ENCODE measurements around the gene KCNAB3. TPM values are rescaled to one million over a fixed set of nuclear protein-coding genes. Genes with fewer than 3 reads are reported as not detected.

The KCNAB3 gene
- total and polyA plus RNA-seq, 4 donors, result 3.2 to 33.6 (median 15.4) TPM

DNA sequence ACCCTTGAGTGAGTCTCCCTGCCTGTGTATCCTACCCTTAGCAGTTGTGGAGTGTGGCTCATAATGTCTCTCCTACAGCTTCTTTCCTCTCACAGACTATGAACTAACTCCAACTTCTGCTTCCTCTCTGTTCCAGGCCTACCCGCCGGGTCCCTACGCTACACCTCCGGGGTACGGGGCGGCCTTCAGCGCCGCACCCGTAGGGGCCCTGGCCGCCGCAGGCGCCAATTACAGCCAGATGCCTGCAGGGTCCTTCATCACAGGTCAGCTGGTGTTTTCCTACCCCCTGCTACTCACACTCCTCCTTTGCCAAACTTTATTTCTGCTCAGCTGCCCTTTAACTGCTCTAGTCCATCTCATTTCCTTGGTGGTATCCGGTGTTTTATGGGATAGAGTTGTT, 18.9 kb downstream of the KCNAB3 start:
- WGBS (ENCODE audit: insufficient coverage), result 95% methylated on average over 12 of the region's 13 CpGs
- Histone ChIP-seq H3K27ac (ENCODE audit: low read depth, low read length) (no peak overlapping the region), H3K9me3 (ENCODE audit: control insufficient read depth, insufficient read depth, low read length) (no peaks in the 10 kb centered on the region), H3K27me3 (ENCODE audit: control insufficient read depth, insufficient read depth, low read length) (no peaks in the 10 kb centered on the region), H3K4me3 (ENCODE audit: low read depth, low read length) (no peak overlapping the region), H3K36me3 (ENCODE audit: control insufficient read depth, insufficient read depth, low read length) (peaks cover 64% of the 10 kb centered on the region), H3K4me1 (ENCODE audit: control insufficient read depth, insufficient read depth, low read length) (peaks cover 10% of the 10 kb centered on the region)
- DNase-seq (ENCODE audit: low read depth in 4 of 6, low spot score in 6 of 6), result no peak

DNA sequence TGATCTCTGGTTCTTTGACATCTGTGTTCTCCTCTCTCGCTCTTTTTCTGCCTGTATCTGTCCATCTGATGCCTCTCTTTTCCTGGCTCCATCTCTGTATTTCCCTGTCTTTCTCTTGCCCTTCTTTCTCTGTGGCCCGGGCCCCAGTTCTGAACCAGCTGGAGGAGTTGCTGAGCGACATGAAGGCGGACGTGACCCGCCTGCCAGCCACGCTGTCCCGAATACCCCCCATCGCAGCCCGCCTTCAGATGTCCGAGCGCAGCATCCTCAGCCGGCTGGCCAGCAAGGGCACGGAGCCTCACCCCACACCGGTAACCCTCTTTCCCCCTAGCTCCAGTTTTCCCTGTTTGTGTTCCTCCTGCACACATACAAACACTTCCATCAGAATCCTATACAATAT, 19.4 kb downstream of the KCNAB3 start:
- H3K27me3 ChIP-seq (ENCODE audit: control insufficient read depth, insufficient read depth, low read length), result no peaks in the 10 kb centered on the region
- H3K9me3 ChIP-seq (ENCODE audit: control insufficient read depth, insufficient read depth, low read length), result no peaks in the 10 kb centered on the region
- WGBS (ENCODE audit: insufficient coverage), result 92% methylated on average over 15 of the region's 15 CpGs
- H3K4me1 ChIP-seq (ENCODE audit: control insufficient read depth, insufficient read depth, low read length), result peaks cover 8% of the 10 kb centered on the region
- no peak overlapping the region for H3K27ac ChIP-seq (ENCODE audit: low read depth, low read length)
- DNase-seq (ENCODE audit: low read depth in 4 of 6, low spot score in 6 of 6), result no peak
- H3K36me3 ChIP-seq (ENCODE audit: control insufficient read depth, insufficient read depth, low read length), result peaks cover 68% of the 10 kb centered on the region
- no peak overlapping the region for H3K4me3 ChIP-seq (ENCODE audit: low read depth, low read length)

DNA sequence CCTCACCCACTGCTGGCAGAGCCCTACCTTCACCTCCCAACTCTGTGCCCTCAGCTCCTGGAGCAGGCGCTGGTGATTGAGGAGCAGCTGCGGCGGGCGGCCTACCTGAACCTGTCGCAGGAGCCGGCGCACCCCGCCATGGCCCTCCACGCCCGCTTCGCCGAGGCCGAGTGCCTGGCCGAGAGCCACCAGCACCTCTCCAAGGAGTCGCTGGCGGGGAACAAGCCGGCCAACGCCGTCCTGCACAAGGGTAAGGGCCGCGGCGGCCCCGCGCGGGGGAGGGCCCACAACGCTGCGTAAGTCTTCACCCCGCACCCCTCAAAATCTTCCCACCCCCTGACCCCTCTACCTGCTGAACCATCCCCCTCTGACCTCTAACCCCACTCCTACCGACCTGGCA, 20.6 kb downstream of the KCNAB3 start:
- WGBS (ENCODE audit: insufficient coverage), result 95% methylated on average over 28 of the region's 29 CpGs
- no peak overlapping the region for H3K27ac ChIP-seq (ENCODE audit: low read depth, low read length)

DNA sequence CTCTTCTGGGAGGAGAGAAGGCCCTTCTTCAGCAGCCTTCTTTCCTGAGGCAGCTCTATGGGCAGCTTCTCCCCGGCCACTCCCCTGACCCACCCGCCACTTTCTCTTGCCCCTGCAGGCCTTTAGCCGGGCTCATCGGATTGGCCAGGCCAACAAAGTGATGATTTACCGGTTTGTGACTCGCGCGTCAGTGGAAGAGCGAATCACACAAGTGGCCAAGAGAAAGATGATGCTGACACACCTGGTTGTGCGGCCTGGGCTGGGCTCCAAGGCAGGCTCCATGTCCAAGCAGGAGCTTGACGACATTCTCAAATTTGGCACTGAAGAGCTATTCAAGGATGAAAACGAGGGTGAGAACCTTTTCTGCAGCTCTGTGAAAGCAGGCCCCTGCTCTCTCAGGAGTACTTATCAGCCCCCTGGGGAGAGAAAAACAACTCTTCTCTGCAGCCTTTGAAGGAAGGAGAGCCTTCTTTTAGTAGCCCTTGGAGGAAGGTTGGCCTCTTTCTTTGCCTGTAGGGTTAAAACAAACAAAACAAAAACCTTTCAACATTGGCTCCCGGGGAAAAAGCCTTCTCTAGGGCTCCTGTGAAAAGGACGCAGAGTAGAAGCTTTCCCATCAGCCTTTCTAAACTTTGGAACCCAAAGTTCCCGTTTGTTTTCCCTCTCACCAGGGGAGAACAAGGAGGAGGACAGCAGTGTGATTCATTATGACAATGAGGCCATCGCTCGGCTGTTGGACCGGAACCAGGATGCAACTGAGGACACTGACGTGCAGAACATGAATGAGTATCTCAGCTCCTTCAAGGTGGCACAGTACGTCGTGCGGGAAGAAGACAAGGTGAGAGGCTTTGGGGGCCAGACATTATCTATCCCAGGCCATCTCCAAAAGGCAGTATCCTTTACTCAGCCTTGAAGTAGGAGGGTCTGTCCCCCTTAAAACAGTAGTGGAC, 26.2 kb downstream of the KCNAB3 start:
- no peaks in the 10 kb centered on the region for H3K9me3 ChIP-seq (ENCODE audit: control insufficient read depth, insufficient read depth, low read length)
- peaks cover 5% of the 10 kb centered on the region for H3K4me1 ChIP-seq (ENCODE audit: control insufficient read depth, insufficient read depth, low read length)
- peaks cover 92% of the 10 kb centered on the region for H3K36me3 ChIP-seq (ENCODE audit: control insufficient read depth, insufficient read depth, low read length)
- H3K27ac ChIP-seq (ENCODE audit: low read depth, low read length), result no peak overlapping the region
- no peak overlapping the region for H3K4me3 ChIP-seq (ENCODE audit: low read depth, low read length)
- no peaks in the 10 kb centered on the region for H3K27me3 ChIP-seq (ENCODE audit: control insufficient read depth, insufficient read depth, low read length)
- peak in 2 of 6 donors; percentile 7 to 33 for DNase-seq (ENCODE audit: low read depth in 4 of 6, low spot score in 6 of 6)
- WGBS (ENCODE audit: insufficient coverage), result 38% methylated on average over 15 of the region's 22 CpGs

More for the DNA sequence above, 20.6 kb downstream of the KCNAB3 start:
- Histone ChIP-seq H3K9me3 (ENCODE audit: control insufficient read depth, insufficient read depth, low read length) (no peaks in the 10 kb centered on the region), H3K4me1 (ENCODE audit: control insufficient read depth, insufficient read depth, low read length) (peaks cover under 1% of the 10 kb centered on the region), H3K27me3 (ENCODE audit: control insufficient read depth, insufficient read depth, low read length) (no peaks in the 10 kb centered on the region), H3K4me3 (ENCODE audit: low read depth, low read length) (no peak overlapping the region), H3K36me3 (ENCODE audit: control insufficient read depth, insufficient read depth, low read length) (peaks cover 78% of the 10 kb centered on the region)
- no peak for DNase-seq (ENCODE audit: low read depth in 4 of 6, low spot score in 6 of 6)

DNA sequence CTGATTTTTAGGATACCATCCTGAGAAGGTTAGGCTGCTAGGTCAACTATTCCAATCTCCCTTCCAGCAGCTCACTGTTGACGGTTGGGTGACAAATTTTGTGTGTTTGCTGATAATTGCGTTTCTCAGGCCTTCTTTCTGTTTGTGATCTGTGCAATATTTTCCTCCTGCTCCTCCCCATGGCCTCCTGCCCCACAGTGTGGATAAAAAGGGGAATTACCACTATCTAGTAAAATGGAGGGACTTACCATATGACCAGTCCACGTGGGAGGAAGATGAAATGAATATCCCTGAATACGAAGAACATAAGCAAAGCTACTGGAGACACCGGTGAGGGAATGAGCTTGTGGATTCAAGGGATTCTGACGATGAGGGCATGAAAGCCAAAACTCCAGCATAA, 31.9 kb downstream of the KCNAB3 start:
- peak in 2 of 6 donors; percentile 39 to 48 for DNase-seq (ENCODE audit: low read depth in 4 of 6, low spot score in 6 of 6)
- 83% methylated on average over 3 of the region's 6 CpGs for WGBS (ENCODE audit: insufficient coverage)
- Histone ChIP-seq H3K36me3 (ENCODE audit: control insufficient read depth, insufficient read depth, low read length) (peaks cover 94% of the 10 kb centered on the region), H3K9me3 (ENCODE audit: control insufficient read depth, insufficient read depth, low read length) (no peaks in the 10 kb centered on the region), H3K4me3 (ENCODE audit: low read depth, low read length) (no peak overlapping the region), H3K27ac (ENCODE audit: low read depth, low read length) (no peak overlapping the region), H3K27me3 (ENCODE audit: control insufficient read depth, insufficient read depth, low read length) (no peaks in the 10 kb centered on the region), H3K4me1 (ENCODE audit: control insufficient read depth, insufficient read depth, low read length) (peaks cover 7% of the 10 kb centered on the region)

DNA sequence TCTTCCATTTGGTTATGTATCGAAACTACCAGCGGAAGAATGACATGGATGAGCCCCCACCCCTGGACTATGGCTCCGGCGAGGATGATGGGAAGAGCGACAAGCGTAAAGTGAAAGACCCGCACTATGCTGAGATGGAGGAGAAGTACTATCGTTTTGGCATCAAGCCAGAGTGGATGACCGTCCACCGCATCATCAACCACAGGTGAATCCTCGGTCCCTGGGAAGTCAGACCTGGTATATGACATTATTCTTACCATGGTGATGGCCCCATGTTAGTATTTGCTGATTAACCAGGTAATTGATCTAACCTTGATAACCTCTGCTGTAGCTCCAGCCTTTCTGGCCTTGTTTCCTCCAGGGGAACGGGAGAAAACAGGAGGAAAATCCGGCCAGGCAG, 32.6 kb downstream of the KCNAB3 start:
- DNase-seq (ENCODE audit: low read depth in 4 of 6, low spot score in 6 of 6), result no peak
- Histone ChIP-seq H3K9me3 (ENCODE audit: control insufficient read depth, insufficient read depth, low read length) (no peaks in the 10 kb centered on the region), H3K36me3 (ENCODE audit: control insufficient read depth, insufficient read depth, low read length) (peaks cover 93% of the 10 kb centered on the region), H3K4me1 (ENCODE audit: control insufficient read depth, insufficient read depth, low read length) (peaks cover 7% of the 10 kb centered on the region), H3K27ac (ENCODE audit: low read depth, low read length) (no peak overlapping the region), H3K4me3 (ENCODE audit: low read depth, low read length) (no peak overlapping the region), H3K27me3 (ENCODE audit: control insufficient read depth, insufficient read depth, low read length) (no peaks in the 10 kb centered on the region)
- 90% methylated on average over 13 of the region's 13 CpGs for WGBS (ENCODE audit: insufficient coverage)

DNA sequence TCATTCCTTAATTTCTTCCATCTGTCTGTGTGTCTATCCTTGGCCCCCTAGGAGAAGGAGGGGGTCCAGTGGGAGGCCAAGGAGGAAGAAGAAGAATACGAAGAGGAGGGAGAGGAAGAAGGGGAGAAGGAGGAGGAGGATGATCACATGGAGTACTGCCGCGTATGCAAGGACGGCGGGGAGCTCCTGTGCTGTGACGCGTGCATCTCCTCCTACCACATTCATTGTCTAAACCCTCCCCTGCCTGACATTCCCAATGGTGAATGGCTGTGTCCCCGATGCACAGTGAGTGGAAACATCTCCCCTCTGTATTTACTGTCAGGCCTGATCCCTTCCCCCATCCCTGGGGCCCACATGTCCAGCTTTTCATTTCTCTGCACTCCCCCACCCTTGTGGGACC, 34.8 kb downstream of the KCNAB3 start:
- DNase-seq (ENCODE audit: low read depth in 4 of 6, low spot score in 6 of 6), result no peak
- H3K4me3 ChIP-seq (ENCODE audit: low read depth, low read length), result no peak overlapping the region
- no peak overlapping the region for H3K27ac ChIP-seq (ENCODE audit: low read depth, low read length)
- H3K27me3 ChIP-seq (ENCODE audit: control insufficient read depth, insufficient read depth, low read length), result no peaks in the 10 kb centered on the region
- no peaks in the 10 kb centered on the region for H3K9me3 ChIP-seq (ENCODE audit: control insufficient read depth, insufficient read depth, low read length)
- peaks cover 92% of the 10 kb centered on the region for H3K36me3 ChIP-seq (ENCODE audit: control insufficient read depth, insufficient read depth, low read length)
- 96% methylated on average over 4 of the region's 8 CpGs for WGBS (ENCODE audit: insufficient coverage)
- H3K4me1 ChIP-seq (ENCODE audit: control insufficient read depth, insufficient read depth, low read length), result peaks cover 14% of the 10 kb centered on the region

DNA sequence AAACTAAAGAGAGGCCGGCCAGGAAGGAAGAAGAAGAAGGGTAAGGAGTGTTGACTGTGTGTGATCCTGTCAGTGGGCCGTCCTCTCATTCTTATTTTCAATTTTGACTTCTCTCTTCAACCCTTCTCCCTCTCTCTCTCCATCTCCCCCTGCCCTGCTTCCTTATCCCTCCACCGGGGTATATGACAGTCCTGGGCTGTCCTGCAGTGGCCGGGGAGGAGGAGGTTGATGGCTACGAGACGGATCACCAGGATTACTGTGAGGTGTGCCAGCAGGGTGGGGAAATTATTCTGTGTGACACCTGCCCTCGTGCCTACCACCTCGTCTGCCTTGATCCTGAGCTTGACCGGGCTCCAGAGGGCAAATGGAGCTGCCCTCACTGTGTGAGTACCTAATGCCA, 35.4 kb downstream of the KCNAB3 start:
- 93% methylated on average over 3 of the region's 9 CpGs for WGBS (ENCODE audit: insufficient coverage)
- Histone ChIP-seq H3K4me3 (ENCODE audit: low read depth, low read length) (no peak overlapping the region), H3K9me3 (ENCODE audit: control insufficient read depth, insufficient read depth, low read length) (no peaks in the 10 kb centered on the region), H3K27ac (ENCODE audit: low read depth, low read length) (no peak overlapping the region), H3K27me3 (ENCODE audit: control insufficient read depth, insufficient read depth, low read length) (no peaks in the 10 kb centered on the region), H3K4me1 (ENCODE audit: control insufficient read depth, insufficient read depth, low read length) (peaks cover 20% of the 10 kb centered on the region), H3K36me3 (ENCODE audit: control insufficient read depth, insufficient read depth, low read length) (peaks cover 89% of the 10 kb centered on the region)
- DNase-seq (ENCODE audit: low read depth in 4 of 6, low spot score in 6 of 6), result no peak

DNA sequence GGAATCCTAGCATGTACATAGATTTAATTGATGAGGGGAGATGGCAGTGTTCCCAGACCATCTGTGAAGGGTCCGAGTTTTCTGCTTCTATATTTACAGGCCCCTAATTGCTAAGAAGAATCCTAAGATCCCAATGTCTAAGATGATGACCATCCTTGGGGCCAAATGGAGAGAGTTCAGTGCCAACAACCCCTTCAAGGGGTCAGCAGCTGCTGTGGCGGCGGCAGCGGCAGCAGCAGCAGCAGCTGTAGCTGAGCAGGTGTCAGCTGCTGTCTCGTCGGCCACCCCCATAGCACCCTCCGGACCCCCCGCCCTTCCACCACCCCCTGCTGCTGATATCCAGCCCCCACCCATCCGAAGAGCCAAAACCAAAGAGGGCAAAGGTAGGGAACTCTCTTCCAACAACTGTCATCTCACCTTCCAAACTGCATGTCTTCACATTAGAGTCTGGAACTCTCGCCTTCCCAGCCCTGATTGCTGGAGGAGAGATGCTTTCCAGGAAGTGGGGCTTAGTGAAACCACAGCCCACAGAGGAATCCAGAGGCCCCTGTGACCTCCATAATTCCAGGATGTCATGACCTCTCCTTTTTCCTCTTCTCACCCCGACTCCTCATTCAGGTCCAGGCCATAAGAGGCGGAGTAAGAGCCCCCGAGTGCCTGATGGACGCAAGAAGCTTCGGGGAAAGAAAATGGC, 36.3 kb downstream of the KCNAB3 start:
- peak in 2 of 6 donors; percentile 35 to 51 for DNase-seq (ENCODE audit: low read depth in 4 of 6, low spot score in 6 of 6)
- WGBS (ENCODE audit: insufficient coverage), result 49% methylated on average over 6 of the region's 15 CpGs
- no peak overlapping the region for H3K27ac ChIP-seq (ENCODE audit: low read depth, low read length)
- peaks cover 29% of the 10 kb centered on the region for H3K4me1 ChIP-seq (ENCODE audit: control insufficient read depth, insufficient read depth, low read length)
- no peak overlapping the region for H3K4me3 ChIP-seq (ENCODE audit: low read depth, low read length)
- H3K36me3 ChIP-seq (ENCODE audit: control insufficient read depth, insufficient read depth, low read length), result peaks cover 80% of the 10 kb centered on the region
- no peaks in the 10 kb centered on the region for H3K9me3 ChIP-seq (ENCODE audit: control insufficient read depth, insufficient read depth, low read length)
- H3K27me3 ChIP-seq (ENCODE audit: control insufficient read depth, insufficient read depth, low read length), result no peaks in the 10 kb centered on the region
